Fibroblast of villous mesenchyme (primary cell): ENCODE measurements around the gene MCM7. TPM values are rescaled to one million over a fixed set of nuclear protein-coding genes. Genes with fewer than 3 reads are reported as not detected.

Experiments
- DNase-seq: peaks from one replicate; pipeline ENCODE4 v3.0.0-alpha.2; 2010; ENCODE audit warnings: low read depth
- H3K4me3 ChIP-seq: 2 replicates; pipeline ENCODE4 v1.5.1; 2011; ENCODE audit warnings: low read depth, mild to moderate bottlenecking, low read length
- CTCF ChIP-seq: IDR thresholded peaks from 2 replicates; pipeline ENCODE4 v1.5.1; 2012; ENCODE audit warnings: low read depth, mild to moderate bottlenecking, low read length; ENCODE audit not compliant: insufficient read depth
- total RNA-seq: library from RNA; depleted of rRNA; stranded (reverse); fragments of >200 nt; gene quantifications from 2 replicates; pipeline ENCODE4 v1.2.3, GENCODE V29; 2012

The MCM7 gene
- total RNA-seq, 1 donor = 77.7 TPM

GRCh38 chr7:100063376-100063775 is 37.8 kb downstream of the MCM7 start:
- H3K4me3 ChIP-seq = no peak overlapping the region
- no peak for DNase-seq
- no peak for TF ChIP-seq CTCF

DNA sequence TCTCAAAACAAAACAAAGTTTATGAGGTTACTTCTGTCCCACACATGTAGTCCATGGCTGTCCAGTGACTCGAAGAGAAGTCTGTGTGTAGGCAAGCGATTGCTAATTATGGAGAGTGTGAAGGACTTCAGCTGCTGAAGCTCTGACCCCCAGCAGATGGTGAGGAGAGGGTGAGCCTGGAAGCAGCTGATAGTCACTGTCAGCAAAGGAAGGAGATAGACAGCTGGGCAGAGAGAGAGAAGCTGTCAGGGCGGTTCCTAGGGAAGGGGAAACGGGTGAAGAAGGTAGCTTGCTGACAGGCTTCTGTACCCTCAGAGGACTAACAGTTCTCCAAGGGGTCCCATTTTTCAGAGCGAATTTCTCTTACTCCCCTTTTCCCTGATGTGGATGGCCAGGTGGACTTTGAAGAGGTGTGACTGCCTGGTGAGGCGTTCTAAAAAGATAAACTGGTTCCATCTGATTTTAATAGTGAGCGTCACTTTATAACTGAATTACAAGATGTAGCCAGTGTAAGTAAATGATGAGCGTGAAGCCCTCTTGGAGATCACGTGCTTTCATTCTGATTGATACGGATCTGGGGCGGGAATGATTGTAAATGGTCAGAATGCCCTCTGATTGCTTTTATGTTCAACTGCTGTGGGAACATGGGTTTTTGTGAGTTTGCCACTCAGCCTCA is 39.5 kb downstream of the MCM7 start:
- H3K4me3 ChIP-seq = no peak overlapping the region

GRCh38 chr7:100059251-100059739 is 41.9 kb downstream of the MCM7 start:
- no peak for DNase-seq
- no peak overlapping the region for H3K4me3 ChIP-seq
- no peak for TF ChIP-seq CTCF

More for the DNA sequence above, 39.5 kb downstream of the MCM7 start:
- no peak for DNase-seq
- TF ChIP-seq CTCF = no peak

DNA sequence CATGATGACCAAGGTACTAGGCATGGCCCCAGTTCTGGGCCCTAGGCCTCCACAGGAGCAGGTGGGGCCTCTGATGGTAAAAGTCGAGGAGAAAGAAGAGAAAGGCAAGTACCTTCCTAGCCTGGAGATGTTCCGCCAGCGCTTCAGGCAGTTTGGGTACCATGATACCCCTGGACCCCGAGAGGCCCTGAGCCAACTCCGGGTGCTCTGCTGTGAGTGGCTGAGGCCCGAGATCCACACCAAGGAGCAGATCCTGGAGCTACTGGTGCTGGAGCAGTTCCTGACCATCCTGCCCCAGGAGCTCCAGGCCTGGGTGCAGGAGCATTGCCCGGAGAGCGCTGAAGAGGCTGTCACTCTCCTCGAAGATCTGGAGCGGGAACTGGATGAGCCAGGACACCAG is 44.2 kb downstream of the MCM7 start:
- DNase-seq = no peak
- TF ChIP-seq CTCF = no peak
- no peak overlapping the region for H3K4me3 ChIP-seq

- TF ChIP-seq CTCF = peak; percentile 44
- no peak overlapping the region for H3K4me3 ChIP-seq
- peak; percentile 83 for DNase-seq
These were observed 48.0 kb downstream of the MCM7 start for GRCh38 chr7:100053215-100053614.

GRCh38 chr7:100051611-100052010 is 49.6 kb downstream of the MCM7 start:
- H3K4me3 ChIP-seq = no peak overlapping the region
- DNase-seq = no peak
- no peak for TF ChIP-seq CTCF
